ENCODE measurements around the gene CHMP1A.
"Not testable (repeated sequence)": the region's sequence is repeated elsewhere in the genome, so short reads cannot be mapped to it uniquely, and the experiment has no call there.

- not testable (repeated sequence) for TF ChIP-seq CTCF (IDR thresholded peaks at IDR 0.05; ENCODE audit: control extremely low read depth in 1 of 3, insufficient read depth in 1 of 3, low read depth in 1 of 3, low read length in 3 of 3); MAX (IDR thresholded peaks at IDR 0.05); ZNF274 (IDR thresholded peaks at IDR 0.05; ENCODE audit: borderline replicate concordance, extremely low read depth, low read length); PHF8 (conservative IDR thresholded peaks at IDR 0.05; ENCODE audit: low read depth, low read length); GABPA (IDR thresholded peaks at IDR 0.05; ENCODE audit: borderline replicate concordance, insufficient read depth, low read length); POLR2AphosphoS5 (IDR thresholded peaks at IDR 0.05; ENCODE audit: low read depth, low read length); USF2 (IDR thresholded peaks at IDR 0.05; ENCODE audit: low read length); ATF2 (IDR thresholded peaks at IDR 0.05; ENCODE audit: low read length); TEAD4 (IDR thresholded peaks at IDR 0.05; ENCODE audit: low read depth, low read length); SP1 (IDR thresholded peaks at IDR 0.05; ENCODE audit: low read depth, low read length); EZH2 (IDR thresholded peaks at IDR 0.05; ENCODE audit: low read depth, low read length, severe bottlenecking); SRF (IDR thresholded peaks at IDR 0.05; ENCODE audit: low read depth, low read length); RAD21 (IDR thresholded peaks at IDR 0.05 in 1 of 2, conservative IDR thresholded peaks at IDR 0.05 in 1 of 2; ENCODE audit: low read depth in 2 of 2, low read length in 2 of 2); NRF1 (IDR thresholded peaks at IDR 0.05; ENCODE audit: low read depth, low read length)
Measured at GRCh38 chr16:89694784-89695085, 37.2 kb upstream of the CHMP1A start.

All from H1 (cell line).